Measurements from ENCODE around the gene SGF29.

Gene SGF29

DNA sequence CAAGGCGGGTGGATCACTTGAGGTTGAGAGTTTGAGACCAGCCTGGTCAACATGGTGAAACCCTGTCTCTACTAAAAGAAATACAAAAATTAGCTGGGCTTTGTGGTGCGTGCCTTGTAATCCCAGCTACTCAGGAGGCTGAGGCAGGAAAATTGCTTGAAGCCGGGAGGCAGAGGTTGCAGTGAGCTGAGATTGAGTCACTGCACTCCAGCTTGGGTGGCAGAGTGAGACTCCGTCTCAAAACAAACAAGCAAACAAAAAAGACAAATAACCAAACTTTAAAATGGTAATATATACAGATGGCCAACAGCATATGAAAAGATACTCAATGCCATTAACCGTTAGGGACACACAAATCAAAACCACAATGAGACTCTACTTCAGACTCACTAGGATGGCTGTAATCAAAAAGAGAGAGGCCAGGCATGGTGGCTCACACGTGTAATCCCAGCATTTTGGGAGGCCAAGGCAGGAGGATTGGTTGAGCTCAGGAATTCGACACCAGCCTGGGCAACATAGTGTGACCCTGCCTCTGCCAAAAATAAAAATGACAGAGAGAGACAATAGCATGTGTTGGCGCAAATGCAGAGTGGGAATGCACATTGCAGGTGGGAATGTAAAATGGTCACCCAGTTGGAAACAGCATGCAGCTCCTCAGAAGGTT, 21.9 kb downstream of the SGF29 start:
- DNase-seq (ENCODE audit: low read depth), result no peak
- H3K4me3 ChIP-seq (ENCODE audit: low read depth, low read length), result no peak overlapping the region
- TF ChIP-seq, protein P1, sequence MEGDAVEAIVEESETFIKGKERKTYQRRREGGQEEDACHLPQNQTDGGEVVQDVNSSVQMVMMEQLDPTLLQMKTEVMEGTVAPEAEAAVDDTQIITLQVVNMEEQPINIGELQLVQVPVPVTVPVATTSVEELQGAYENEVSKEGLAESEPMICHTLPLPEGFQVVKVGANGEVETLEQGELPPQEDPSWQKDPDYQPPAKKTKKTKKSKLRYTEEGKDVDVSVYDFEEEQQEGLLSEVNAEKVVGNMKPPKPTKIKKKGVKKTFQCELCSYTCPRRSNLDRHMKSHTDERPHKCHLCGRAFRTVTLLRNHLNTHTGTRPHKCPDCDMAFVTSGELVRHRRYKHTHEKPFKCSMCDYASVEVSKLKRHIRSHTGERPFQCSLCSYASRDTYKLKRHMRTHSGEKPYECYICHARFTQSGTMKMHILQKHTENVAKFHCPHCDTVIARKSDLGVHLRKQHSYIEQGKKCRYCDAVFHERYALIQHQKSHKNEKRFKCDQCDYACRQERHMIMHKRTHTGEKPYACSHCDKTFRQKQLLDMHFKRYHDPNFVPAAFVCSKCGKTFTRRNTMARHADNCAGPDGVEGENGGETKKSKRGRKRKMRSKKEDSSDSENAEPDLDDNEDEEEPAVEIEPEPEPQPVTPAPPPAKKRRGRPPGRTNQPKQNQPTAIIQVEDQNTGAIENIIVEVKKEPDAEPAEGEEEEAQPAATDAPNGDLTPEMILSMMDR (conservative IDR thresholded peaks at IDR 0.05; ENCODE audit: low read depth, low read length), result no peak

DNA sequence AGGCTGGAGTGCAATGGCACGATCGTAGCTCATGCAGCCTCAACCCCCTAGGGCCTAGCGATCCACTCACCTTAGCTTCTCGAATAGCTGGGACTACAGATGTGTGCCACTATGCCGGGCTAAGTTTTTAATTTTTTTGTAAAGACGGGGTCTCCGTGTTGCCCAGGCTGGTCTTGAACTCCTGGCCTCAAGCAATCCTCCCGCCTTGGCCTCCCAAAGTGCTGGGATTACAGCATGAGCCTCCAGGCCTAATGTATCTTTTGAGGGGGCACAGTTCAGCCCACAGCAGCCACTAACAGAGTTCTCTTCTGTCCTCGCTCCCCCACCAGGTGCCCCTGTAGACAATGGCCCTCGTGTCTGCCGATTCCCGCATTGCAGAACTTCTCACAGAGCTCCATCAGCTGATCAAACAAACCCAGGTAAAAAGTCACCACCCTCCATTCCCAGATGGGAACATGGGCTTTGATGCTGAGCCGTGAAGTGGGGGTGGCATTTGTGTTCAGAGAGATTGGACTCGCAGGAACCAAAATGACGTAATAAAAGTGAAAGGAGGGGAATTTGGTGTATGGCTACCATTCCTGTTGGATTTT, 27.1 kb downstream of the SGF29 start:
- TF ChIP-seq, protein P1 (conservative IDR thresholded peaks at IDR 0.05; ENCODE audit: low read depth, low read length), result no peak
- H3K4me3 ChIP-seq (ENCODE audit: low read depth, low read length), result no peak overlapping the region
- DNase-seq (ENCODE audit: low read depth), result no peak

DNA sequence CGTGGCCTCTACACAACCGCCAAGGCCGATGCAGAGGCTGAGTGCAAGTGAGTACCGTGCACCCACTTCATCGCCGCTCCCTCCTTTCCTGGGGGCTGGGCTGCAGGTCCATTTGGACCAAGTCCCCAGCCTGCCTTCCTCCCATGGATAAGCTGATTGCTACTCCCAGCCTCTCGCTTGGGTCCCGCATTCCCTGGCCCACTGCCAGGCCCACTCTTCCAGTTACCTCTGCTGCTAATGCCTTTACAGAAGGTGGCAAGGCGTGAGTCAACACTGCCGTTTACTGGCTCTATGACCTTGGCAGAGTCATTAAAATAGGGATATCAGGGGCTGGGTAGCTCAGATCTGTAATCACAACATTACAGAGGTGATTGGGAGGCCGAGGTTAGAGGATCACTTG, 32.0 kb downstream of the SGF29 start:
- DNase-seq (ENCODE audit: low read depth), result no peak
- TF ChIP-seq, protein P1 (conservative IDR thresholded peaks at IDR 0.05; ENCODE audit: low read depth, low read length), result no peak
- H3K4me3 ChIP-seq (ENCODE audit: low read depth, low read length), result no peak overlapping the region

DNA sequence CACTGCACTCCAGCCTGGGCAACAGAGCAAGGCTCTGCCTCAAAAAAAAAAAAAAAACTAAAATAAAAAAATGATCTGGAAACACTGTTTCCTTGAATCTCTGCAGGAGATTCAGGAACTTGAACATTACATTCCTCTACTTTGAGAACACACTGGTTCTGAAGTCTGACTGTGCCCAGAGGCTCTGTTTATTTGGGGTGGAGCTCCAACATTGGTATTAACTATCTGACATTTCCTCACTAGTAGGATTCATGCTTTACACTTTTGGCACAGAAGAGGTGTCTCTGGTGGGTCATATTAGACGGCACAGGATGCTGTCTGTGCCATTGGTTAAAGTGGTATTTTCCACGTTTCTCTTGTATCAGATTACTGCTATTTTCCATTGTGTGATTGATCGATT, 32.7 kb downstream of the SGF29 start:
- TF ChIP-seq, protein P1 (conservative IDR thresholded peaks at IDR 0.05; ENCODE audit: low read depth, low read length), result no peak
- no peak overlapping the region for H3K4me3 ChIP-seq (ENCODE audit: low read depth, low read length)
- peak; percentile 36 for DNase-seq (ENCODE audit: low read depth)

DNA sequence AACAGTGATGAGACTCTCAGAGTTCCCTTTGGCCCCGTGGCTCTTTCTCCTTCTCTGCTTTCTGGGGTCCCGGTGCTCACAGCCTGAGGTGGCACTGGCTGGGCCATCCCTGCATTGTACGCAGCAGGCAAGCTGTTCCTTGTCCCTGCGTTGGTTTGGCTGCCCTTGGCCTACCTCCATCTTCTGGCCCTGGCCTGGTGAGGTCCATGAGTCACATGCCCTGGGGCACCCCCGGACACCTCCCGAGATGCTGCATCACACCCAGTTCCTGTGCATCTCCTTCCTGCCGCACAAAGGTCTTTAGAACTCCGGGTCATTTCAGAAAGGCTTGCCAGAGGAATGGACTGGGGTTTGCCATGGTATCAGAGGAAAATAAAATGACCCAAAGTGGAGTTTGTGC, 33.7 kb downstream of the SGF29 start:
- TF ChIP-seq, protein P1 (conservative IDR thresholded peaks at IDR 0.05; ENCODE audit: low read depth, low read length), result no peak
- H3K4me3 ChIP-seq (ENCODE audit: low read depth, low read length), result no peak overlapping the region
- no peak for DNase-seq (ENCODE audit: low read depth)

DNA sequence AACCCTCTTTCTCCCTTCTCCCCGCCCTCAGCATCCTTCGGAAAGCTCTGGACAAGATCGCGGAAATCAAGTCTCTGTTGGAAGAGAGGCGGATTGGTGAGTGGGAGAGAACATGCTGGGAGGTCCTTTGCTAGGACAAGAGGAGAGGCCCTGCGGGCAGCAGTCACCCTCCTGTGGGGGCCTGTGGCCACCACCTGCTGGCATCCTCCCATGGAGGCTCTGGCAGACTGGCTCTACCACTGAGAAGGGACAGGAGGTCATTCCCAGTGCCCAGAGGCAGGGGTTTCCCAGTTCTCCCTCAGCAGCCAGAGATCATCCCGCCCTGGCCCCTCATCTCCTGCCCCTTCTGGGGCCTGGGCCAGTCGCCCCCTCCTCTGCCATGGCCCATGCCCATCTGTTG, 35.3 kb downstream of the SGF29 start:
- TF ChIP-seq, protein P1 (conservative IDR thresholded peaks at IDR 0.05; ENCODE audit: low read depth, low read length), result no peak
- no peak for DNase-seq (ENCODE audit: low read depth)
- H3K4me3 ChIP-seq (ENCODE audit: low read depth, low read length), result no peak overlapping the region

DNA sequence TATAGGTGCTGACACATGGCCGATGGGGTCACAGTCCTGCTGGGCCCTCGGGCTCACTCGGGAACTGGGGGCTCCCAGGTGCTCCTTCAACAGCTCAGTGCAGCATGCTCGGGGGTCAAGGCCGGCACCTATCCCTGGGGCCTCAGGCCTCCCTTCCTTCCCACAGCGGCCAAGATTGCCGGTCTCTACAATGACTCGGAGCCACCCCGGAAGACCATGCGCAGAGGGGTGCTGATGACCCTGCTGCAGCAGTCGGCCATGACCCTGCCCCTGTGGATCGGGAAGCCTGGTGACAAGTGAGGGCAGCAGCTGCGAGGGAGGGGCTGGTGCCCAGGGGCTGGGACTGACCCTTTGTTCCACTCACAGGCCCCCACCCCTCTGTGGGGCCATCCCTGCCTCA, 36.2 kb downstream of the SGF29 start:
- no peak overlapping the region for H3K4me3 ChIP-seq (ENCODE audit: low read depth, low read length)
- no peak for DNase-seq (ENCODE audit: low read depth)
- TF ChIP-seq, protein P1 (conservative IDR thresholded peaks at IDR 0.05; ENCODE audit: low read depth, low read length), result no peak
